GM23248 (cell line): ENCODE data around the gene DDA1.

Source experiments
- EZH2 ChIP-seq: fragments of 200-600 bp; sonication (generic); IDR thresholded peaks from 2 replicates; pipeline ENCODE4 v1.6.1; 2018; ENCODE audit warnings: antibody characterized with exemption, mild to moderate bottlenecking; ENCODE audit not compliant: insufficient read depth, poor library complexity, severe bottlenecking
- EZH2phosphoT487 ChIP-seq: fragments of 200-600 bp; sonication (generic); IDR thresholded peaks from 2 replicates; pipeline ENCODE4 v1.6.1; 2018; ENCODE audit warnings: antibody characterized with exemption, moderate library complexity, mild to moderate bottlenecking, low read depth; ENCODE audit not compliant: insufficient read depth

DNA sequence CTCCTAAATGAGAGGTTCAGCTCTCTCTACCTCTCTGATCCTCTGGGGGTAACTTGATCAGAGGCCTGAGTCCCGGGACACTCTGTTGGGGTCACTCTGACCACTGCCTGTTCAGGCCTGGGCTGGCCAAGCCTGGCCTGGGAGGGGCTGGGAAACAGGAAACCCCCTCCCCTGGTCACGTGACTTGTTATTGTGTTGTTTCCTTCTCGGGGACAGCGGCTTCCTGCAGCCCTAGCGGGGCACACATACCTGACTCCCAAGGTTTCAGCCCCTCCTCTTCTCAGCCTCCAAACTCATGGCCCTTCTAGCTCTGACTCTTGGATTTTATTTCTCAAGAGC, 44.8 kb upstream of the DDA1 start, which contains the start of gene USHBP1:
- TF ChIP-seq EZH2, result no peak
- no peak for TF ChIP-seq EZH2phosphoT487
